HCT116 (cell line): ENCODE measurements around the gene MARVELD1. TPM values are rescaled to one million over a fixed set of nuclear protein-coding genes. Genes with fewer than 3 reads are reported as not detected.

Source experiments
- ATAC-seq: fragments of 200-7000 bp; cut with Tn5 transposase; 2 replicates; pipeline ENCODE4 v1.9.1; 2020; ENCODE audit warnings: mild to moderate bottlenecking, moderate library complexity
- BruUV-seq: library from RNA; stranded (reverse); fragments of 400-500 nt; replicated peaks from 2 replicates; lab custom pipeline; 2021; lab: Mats Ljungman, UMichigan
- CTCF ChIA-PET: fragments of 300-600 bp; sonication (Branson Sonifier 250); formaldehyde crosslinking; loops from one replicate; lab custom pipeline; 2021; ENCODE audit warnings: antibody characterized with exemption; lab: Charles Lee
- POLR2A ChIA-PET: fragments of 300-600, 350-600 bp; sonication (Branson Sonifier 250); formaldehyde crosslinking; loops from one replicate; lab custom pipeline; 2021; ENCODE audit warnings: antibody characterized with exemption; lab: Charles Lee
- RAD21 ChIA-PET, 2 experiments: fragments of 300-600 bp; sonication (Branson Sonifier 250); formaldehyde crosslinking; loops; one replicate each; lab custom pipeline; 2023; ENCODE audit warnings: low total read pairs in 2 of 2; ENCODE audit not compliant: uncharacterized antibody in 2 of 2, unreplicated experiment in 2 of 2, low non-redundant PET in 1 of 2; lab: Charles Lee
- DNase-seq: peaks from one replicate; pipeline ENCODE4 v3.0.0-alpha.2; 2010; ENCODE audit warnings: low read depth, low spot score
- H2AFZ ChIP-seq: fragments of 200-600 bp; shearing (Covaris generic), sonication (generic); 2 replicates; pipeline ENCODE4 v1.6.1; 2017; ENCODE audit warnings: low read depth, mixed run types, mixed read lengths, antibody characterized with exemption, low read length; ENCODE audit not compliant: poor library complexity, severe bottlenecking
- H3K27ac ChIP-seq: 2 replicates; pipeline ENCODE4 v1.5.1; 2012; ENCODE audit warnings: low read depth, low read length
- H3K27me3 ChIP-seq: fragments of 200-600 bp; sonication (generic); 2 replicates; pipeline ENCODE4 v1.6.1; 2016; ENCODE audit warnings: mixed run types, low read length, mixed read lengths; ENCODE audit not compliant: insufficient read depth
- H3K36me3 ChIP-seq, 2 experiments: fragments of 200-500 bp in 1 of 2; fragments of 200-600 bp in 1 of 2; sonication (Bioruptor generic) in 1 of 2; sonication (generic) in 1 of 2; 2 replicates each; pipeline versions ENCODE4 v1.5.1 to v1.6.1; 2014 to 2016; ENCODE audit warnings: low read length in 2 of 2, inconsistent platforms in 1 of 2, mixed read lengths in 1 of 2, mixed run types in 1 of 2; ENCODE audit not compliant: insufficient read depth in 2 of 2, control insufficient read depth in 1 of 2
- H3K4me1 ChIP-seq, 2 experiments: fragments of 200-600 bp in 1 of 2; sonication (generic) in 1 of 2; 2 replicates each; pipeline versions ENCODE4 v1.5.1 to v1.6.1; 2012 to 2017; ENCODE audit warnings: low read length in 2 of 2, inconsistent platforms in 1 of 2, mild to moderate bottlenecking in 1 of 2, mixed read lengths in 1 of 2, mixed run types in 1 of 2, moderate library complexity in 1 of 2; ENCODE audit not compliant: insufficient read depth in 2 of 2, control insufficient read depth in 1 of 2
- H3K4me2 ChIP-seq: fragments of 200-600 bp; sonication (generic); 2 replicates; pipeline ENCODE4 v1.6.1; 2017; ENCODE audit warnings: mixed run types, low read length, mixed read lengths
- H3K4me3 ChIP-seq, 2 experiments: fragments of 200-600 bp in 1 of 2; sonication (generic) in 1 of 2; replicated peaks in 1 of 2; 2 replicates each; pipeline ENCODE4 v1.5.1; 2011 to 2016; ENCODE audit warnings: low read length in 2 of 2, control low read depth in 1 of 2, low read depth in 1 of 2, mild to moderate bottlenecking in 1 of 2, mixed read lengths in 1 of 2, mixed run types in 1 of 2
- H3K79me2 ChIP-seq: fragments of 200-600 bp; sonication (generic); 2 replicates; pipeline ENCODE4 v1.6.1; 2017; ENCODE audit warnings: mild to moderate bottlenecking, mixed run types, low read length, moderate library complexity, mixed read lengths; ENCODE audit not compliant: insufficient read depth
- H3K9ac ChIP-seq: fragments of 200-600 bp; sonication (generic); 2 replicates; pipeline ENCODE4 v1.6.1; 2016; ENCODE audit warnings: low read length, mixed read lengths
- H3K9me2 ChIP-seq: fragments of 200-600 bp; sonication (generic), shearing (Covaris generic); 2 replicates; pipeline ENCODE4 v1.6.1; 2017; ENCODE audit warnings: mixed run types, mild to moderate bottlenecking, moderate library complexity; ENCODE audit not compliant: insufficient read depth
- H3K9me3 ChIP-seq, 2 experiments: fragments of 200-500 bp in 1 of 2; fragments of 200-600 bp in 1 of 2; sonication (Bioruptor generic) in 1 of 2; sonication (generic) in 1 of 2; 2 replicates each; pipeline ENCODE4 v1.6.1; 2014 to 2017; ENCODE audit warnings: low read length in 2 of 2, mixed read lengths in 2 of 2, inconsistent platforms in 1 of 2, low read depth in 1 of 2, mild to moderate bottlenecking in 1 of 2, mixed run types in 1 of 2, moderate library complexity in 1 of 2; ENCODE audit not compliant: control insufficient read depth in 1 of 2, insufficient read depth in 1 of 2
- H4K20me1 ChIP-seq: fragments of 200-600 bp; sonication (generic), shearing (Covaris generic); 2 replicates; pipeline ENCODE4 v1.6.1; 2017; ENCODE audit warnings: mixed run types, mild to moderate bottlenecking, moderate library complexity; ENCODE audit not compliant: insufficient read depth
- ATF3 ChIP-seq: IDR thresholded peaks from 2 replicates; pipeline ENCODE4 v1.6.1; 2012
- CBX3 ChIP-seq: IDR thresholded peaks from 2 replicates; pipeline ENCODE4 v1.6.1; 2012; ENCODE audit warnings: low read depth
- CEBPB ChIP-seq: IDR thresholded peaks from 2 replicates; pipeline ENCODE4 v1.6.1; 2012; ENCODE audit warnings: low read depth
- CTCF ChIP-seq, 3 experiments: fragments of 200-600 bp in 1 of 3; sonication (generic) in 1 of 3; IDR thresholded peaks in 2 of 3; conservative IDR thresholded peaks in 1 of 3; 2 replicates each; pipeline ENCODE4 v1.5.1; 2012 to 2017; ENCODE audit warnings: low read depth in 2 of 3, low read length in 2 of 3, antibody characterized with exemption in 1 of 3, borderline replicate concordance in 1 of 3, control low read depth in 1 of 3, mild to moderate bottlenecking in 1 of 3, mixed read lengths in 1 of 3, mixed run types in 1 of 3, moderate library complexity in 1 of 3; ENCODE audit not compliant: insufficient read depth in 1 of 3
- ELF1 ChIP-seq: IDR thresholded peaks from 2 replicates; pipeline ENCODE4 v1.6.1; 2012; ENCODE audit warnings: low read depth, borderline replicate concordance
- EZH2 ChIP-seq: fragments of 200-600 bp; sonication (generic); IDR thresholded peaks from 2 replicates; pipeline ENCODE4 v1.6.1; 2017; ENCODE audit warnings: antibody characterized with exemption, mixed run types
- JUND ChIP-seq: IDR thresholded peaks from 2 replicates; pipeline ENCODE4 v1.6.1; 2012
- POLR2A ChIP-seq: IDR thresholded peaks from 2 replicates; pipeline ENCODE4 v1.7.0; 2011; ENCODE audit warnings: borderline replicate concordance; ENCODE audit not compliant: insufficient read depth, insufficient read length; ENCODE audit errors: extremely low read depth
- POLR2AphosphoS5 ChIP-seq: IDR thresholded peaks from 2 replicates; pipeline ENCODE4 v1.6.1; 2011; ENCODE audit warnings: mild to moderate bottlenecking, low read depth, low read length, moderate library complexity
- RAD21 ChIP-seq: IDR thresholded peaks from 2 replicates; pipeline ENCODE4 v1.6.1; 2012; ENCODE audit warnings: low read depth, mild to moderate bottlenecking
- SIN3A ChIP-seq: IDR thresholded peaks from 2 replicates; pipeline ENCODE4 v1.6.1; 2012; ENCODE audit warnings: low read depth
- SP1 ChIP-seq: IDR thresholded peaks from 2 replicates; pipeline ENCODE4 v1.6.1; 2012; ENCODE audit warnings: low read depth
- SRF ChIP-seq: IDR thresholded peaks from 2 replicates; pipeline ENCODE4 v1.6.1; 2012; ENCODE audit warnings: low read depth
- TCF7L2 ChIP-seq: IDR thresholded peaks from 2 replicates; pipeline ENCODE4 v1.7.0; 2011; ENCODE audit warnings: borderline replicate concordance, inconsistent platforms; ENCODE audit not compliant: insufficient read depth, insufficient read length; ENCODE audit errors: extremely low read depth
- YY1 ChIP-seq: IDR thresholded peaks from 2 replicates; pipeline ENCODE4 v1.6.1; 2011; ENCODE audit warnings: low read length, low read depth, moderate library complexity, mild to moderate bottlenecking; ENCODE audit not compliant: insufficient replicate concordance; ENCODE audit errors: extremely low read depth
- ZNF274 ChIP-seq: fragments of 200-500 bp; sonication (Bioruptor generic); IDR thresholded peaks from 2 replicates; pipeline ENCODE4 v1.6.1; 2014; ENCODE audit warnings: mild to moderate bottlenecking, low read depth, low read length, inconsistent platforms
- intact Hi-C: fragments of 100-400 bp; cut with micrococcal nuclease; formaldehyde crosslinking; loops from 2 replicates; pipeline ENCODE4 v1.10.0; 2022
- total RNA-seq: library from RNA; stranded (reverse); gene quantifications from one replicate; pipeline ENCODE4 v1.2.1, GENCODE V29; 2021; ENCODE audit not compliant: unreplicated experiment
- TF ChIP-seq, protein P1 (sequence below): IDR thresholded peaks from 2 replicates; pipeline ENCODE4 v1.6.1; 2012; ENCODE audit warnings: low read depth
- TF ChIP-seq, protein P2 (sequence below): IDR thresholded peaks from 2 replicates; pipeline ENCODE4 v1.6.1; 2012
- TF ChIP-seq, protein P3 (sequence below): IDR thresholded peaks from 2 replicates; pipeline ENCODE4 v1.6.1; 2011; ENCODE audit warnings: mild to moderate bottlenecking, low read length, moderate library complexity; ENCODE audit not compliant: insufficient replicate concordance; ENCODE audit errors: extremely low read depth

Gene MARVELD1
- total RNA-seq, 1 experiment from 2014 or later = 36.1 TPM

DNA sequence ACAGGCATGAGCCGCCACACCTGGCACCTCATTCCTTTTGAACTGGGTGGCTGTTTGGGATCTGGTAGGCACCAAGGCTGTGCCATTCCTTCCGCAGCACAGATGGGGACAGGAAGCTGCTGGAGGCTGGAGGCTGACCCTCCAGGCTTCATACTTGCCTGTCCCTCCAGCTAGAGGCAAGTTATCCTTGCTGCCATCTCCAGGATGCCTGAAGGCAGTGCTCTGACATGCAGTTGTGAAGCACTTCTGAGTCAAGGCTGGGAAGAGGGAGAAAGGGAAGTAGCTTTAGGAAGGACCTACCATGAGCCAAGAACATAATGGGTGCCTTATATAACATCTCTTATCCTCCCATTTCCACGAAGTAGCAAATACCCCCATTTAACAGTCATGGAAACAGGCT, 9.5 kb downstream of the MARVELD1 start:
- H4K20me1 ChIP-seq = no peaks in the 10 kb centered on the region
- POLR2A ChIA-PET = interaction anchor here (2.1 kb wide), 1 partner anchor 9 kb away, joined by 12 read pairs; the partner anchor contains the start of gene MARVELD1
- H3K4me1 ChIP-seq = peaks cover 21 to 30% of the 10 kb centered on the region in 2 experiments
- peaks cover 0 to 2% of the 10 kb centered on the region in 2 experiments; a peak in 1 of 4 replicates for H3K36me3 ChIP-seq
- H3K79me2 ChIP-seq = no peaks in the 10 kb centered on the region
- no peak overlapping the region for H2AFZ ChIP-seq
- H3K27ac ChIP-seq = no peak overlapping the region
- intact Hi-C loops = no loop called here
- no peaks in the 10 kb centered on the region for H3K27me3 ChIP-seq
- RAD21 ChIA-PET = interaction anchor here in 1 of 2 experiments (1.6 kb wide), 1 partner anchor 14 kb away, joined by 6 read pairs; no protein-coding TSS in a partner anchor
- no peaks in the 10 kb centered on the region for H3K9me3 ChIP-seq
- no peak for TF ChIP-seq CBX3
- no peak for TF ChIP-seq SIN3A
- TF ChIP-seq POLR2A = no peak
- TF ChIP-seq JUND = no peak
- no peak for TF ChIP-seq SRF
- no peak for TF ChIP-seq CEBPB
- TF ChIP-seq, protein P1, sequence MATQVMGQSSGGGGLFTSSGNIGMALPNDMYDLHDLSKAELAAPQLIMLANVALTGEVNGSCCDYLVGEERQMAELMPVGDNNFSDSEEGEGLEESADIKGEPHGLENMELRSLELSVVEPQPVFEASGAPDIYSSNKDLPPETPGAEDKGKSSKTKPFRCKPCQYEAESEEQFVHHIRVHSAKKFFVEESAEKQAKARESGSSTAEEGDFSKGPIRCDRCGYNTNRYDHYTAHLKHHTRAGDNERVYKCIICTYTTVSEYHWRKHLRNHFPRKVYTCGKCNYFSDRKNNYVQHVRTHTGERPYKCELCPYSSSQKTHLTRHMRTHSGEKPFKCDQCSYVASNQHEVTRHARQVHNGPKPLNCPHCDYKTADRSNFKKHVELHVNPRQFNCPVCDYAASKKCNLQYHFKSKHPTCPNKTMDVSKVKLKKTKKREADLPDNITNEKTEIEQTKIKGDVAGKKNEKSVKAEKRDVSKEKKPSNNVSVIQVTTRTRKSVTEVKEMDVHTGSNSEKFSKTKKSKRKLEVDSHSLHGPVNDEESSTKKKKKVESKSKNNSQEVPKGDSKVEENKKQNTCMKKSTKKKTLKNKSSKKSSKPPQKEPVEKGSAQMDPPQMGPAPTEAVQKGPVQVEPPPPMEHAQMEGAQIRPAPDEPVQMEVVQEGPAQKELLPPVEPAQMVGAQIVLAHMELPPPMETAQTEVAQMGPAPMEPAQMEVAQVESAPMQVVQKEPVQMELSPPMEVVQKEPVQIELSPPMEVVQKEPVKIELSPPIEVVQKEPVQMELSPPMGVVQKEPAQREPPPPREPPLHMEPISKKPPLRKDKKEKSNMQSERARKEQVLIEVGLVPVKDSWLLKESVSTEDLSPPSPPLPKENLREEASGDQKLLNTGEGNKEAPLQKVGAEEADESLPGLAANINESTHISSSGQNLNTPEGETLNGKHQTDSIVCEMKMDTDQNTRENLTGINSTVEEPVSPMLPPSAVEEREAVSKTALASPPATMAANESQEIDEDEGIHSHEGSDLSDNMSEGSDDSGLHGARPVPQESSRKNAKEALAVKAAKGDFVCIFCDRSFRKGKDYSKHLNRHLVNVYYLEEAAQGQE = no peak
- TF ChIP-seq ZNF274 = no peak
- TF ChIP-seq, protein P2, sequence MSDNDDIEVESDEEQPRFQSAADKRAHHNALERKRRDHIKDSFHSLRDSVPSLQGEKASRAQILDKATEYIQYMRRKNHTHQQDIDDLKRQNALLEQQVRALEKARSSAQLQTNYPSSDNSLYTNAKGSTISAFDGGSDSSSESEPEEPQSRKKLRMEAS = no peak
- TF ChIP-seq, protein P3, sequence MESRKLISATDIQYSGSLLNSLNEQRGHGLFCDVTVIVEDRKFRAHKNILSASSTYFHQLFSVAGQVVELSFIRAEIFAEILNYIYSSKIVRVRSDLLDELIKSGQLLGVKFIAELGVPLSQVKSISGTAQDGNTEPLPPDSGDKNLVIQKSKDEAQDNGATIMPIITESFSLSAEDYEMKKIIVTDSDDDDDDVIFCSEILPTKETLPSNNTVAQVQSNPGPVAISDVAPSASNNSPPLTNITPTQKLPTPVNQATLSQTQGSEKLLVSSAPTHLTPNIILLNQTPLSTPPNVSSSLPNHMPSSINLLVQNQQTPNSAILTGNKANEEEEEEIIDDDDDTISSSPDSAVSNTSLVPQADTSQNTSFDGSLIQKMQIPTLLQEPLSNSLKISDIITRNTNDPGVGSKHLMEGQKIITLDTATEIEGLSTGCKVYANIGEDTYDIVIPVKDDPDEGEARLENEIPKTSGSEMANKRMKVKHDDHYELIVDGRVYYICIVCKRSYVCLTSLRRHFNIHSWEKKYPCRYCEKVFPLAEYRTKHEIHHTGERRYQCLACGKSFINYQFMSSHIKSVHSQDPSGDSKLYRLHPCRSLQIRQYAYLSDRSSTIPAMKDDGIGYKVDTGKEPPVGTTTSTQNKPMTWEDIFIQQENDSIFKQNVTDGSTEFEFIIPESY = no peak
- no peak for TF ChIP-seq SP1
- TF ChIP-seq YY1 = no peak
- TF ChIP-seq EZH2 = no peak
- TF ChIP-seq RAD21 = no peak
- TF ChIP-seq TCF7L2 = no peak
- no peak for TF ChIP-seq ATF3
- TF ChIP-seq CTCF (IDR thresholded peaks at IDR 0.05 in 2 of 3, conservative IDR thresholded peaks at IDR 0.05 in 1 of 3; ENCODE audit: borderline replicate concordance in 1 of 3, insufficient read depth in 1 of 3, low read depth in 2 of 3, low read length in 2 of 3) = no peak
- TF ChIP-seq POLR2AphosphoS5 = no peak
- no peak for TF ChIP-seq ELF1
- CTCF ChIA-PET = interaction anchor here (2.1 kb wide), 1 partner anchor 13 kb away, joined by 9 read pairs; no protein-coding TSS in a partner anchor
- no TSS peak for BruUV-seq
- DNase-seq = no peak
- H3K4me3 ChIP-seq = no peak overlapping the region
- ATAC-seq = no peak
- no peak overlapping the region for H3K4me2 ChIP-seq
- H3K9me2 ChIP-seq = no peaks in the 10 kb centered on the region
- H3K9ac ChIP-seq = no peak overlapping the region
